Measurements from ENCODE around the gene NDUFA8.
A peak's percentile ranks its signal among the peaks of the same experiment; 100 is the strongest.

Gene NDUFA8

DNA sequence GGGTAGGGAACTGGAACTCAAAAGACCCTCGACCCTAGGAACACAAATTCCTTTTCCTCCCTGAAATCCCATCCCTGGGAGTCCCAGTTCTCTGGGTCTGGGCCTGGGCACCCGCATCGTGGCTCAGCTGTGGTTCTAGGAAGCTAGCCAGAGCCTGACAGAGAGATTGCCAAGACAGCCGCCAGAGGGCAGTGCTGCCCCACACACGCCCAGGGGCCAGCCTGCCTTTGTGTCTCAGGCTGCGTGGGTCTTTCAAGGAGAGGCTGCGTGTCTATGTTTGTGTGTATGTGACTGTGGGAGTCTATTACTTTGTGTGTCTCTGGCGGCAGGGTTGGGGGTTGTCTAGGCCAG is 34.4 kb downstream of the NDUFA8 start:
- H3K4me3 ChIP-seq (ENCODE audit: control insufficient read depth, low read depth, low read length): no peak overlapping the region
- TF ChIP-seq, protein P1, sequence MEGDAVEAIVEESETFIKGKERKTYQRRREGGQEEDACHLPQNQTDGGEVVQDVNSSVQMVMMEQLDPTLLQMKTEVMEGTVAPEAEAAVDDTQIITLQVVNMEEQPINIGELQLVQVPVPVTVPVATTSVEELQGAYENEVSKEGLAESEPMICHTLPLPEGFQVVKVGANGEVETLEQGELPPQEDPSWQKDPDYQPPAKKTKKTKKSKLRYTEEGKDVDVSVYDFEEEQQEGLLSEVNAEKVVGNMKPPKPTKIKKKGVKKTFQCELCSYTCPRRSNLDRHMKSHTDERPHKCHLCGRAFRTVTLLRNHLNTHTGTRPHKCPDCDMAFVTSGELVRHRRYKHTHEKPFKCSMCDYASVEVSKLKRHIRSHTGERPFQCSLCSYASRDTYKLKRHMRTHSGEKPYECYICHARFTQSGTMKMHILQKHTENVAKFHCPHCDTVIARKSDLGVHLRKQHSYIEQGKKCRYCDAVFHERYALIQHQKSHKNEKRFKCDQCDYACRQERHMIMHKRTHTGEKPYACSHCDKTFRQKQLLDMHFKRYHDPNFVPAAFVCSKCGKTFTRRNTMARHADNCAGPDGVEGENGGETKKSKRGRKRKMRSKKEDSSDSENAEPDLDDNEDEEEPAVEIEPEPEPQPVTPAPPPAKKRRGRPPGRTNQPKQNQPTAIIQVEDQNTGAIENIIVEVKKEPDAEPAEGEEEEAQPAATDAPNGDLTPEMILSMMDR (IDR thresholded peaks at IDR 0.05; ENCODE audit: control insufficient read depth, insufficient read depth, low read depth, low read length, missing control alignments): peak; percentile 98
- peak; percentile 20 for DNase-seq (ENCODE audit: low read depth)

- TF ChIP-seq, protein P1 (IDR thresholded peaks at IDR 0.05; ENCODE audit: control insufficient read depth, insufficient read depth, low read depth, low read length, missing control alignments): no peak
- no peak overlapping the region for H3K4me3 ChIP-seq (ENCODE audit: control insufficient read depth, low read depth, low read length)
- DNase-seq (ENCODE audit: low read depth): no peak
These were observed 35.1 kb downstream of the NDUFA8 start for GRCh38 chr9:122124528-122124927.

GRCh38 chr9:122124048-122124447 is 35.5 kb downstream of the NDUFA8 start:
- TF ChIP-seq, protein P1 (IDR thresholded peaks at IDR 0.05; ENCODE audit: control insufficient read depth, insufficient read depth, low read depth, low read length, missing control alignments): no peak
- no peak overlapping the region for H3K4me3 ChIP-seq (ENCODE audit: control insufficient read depth, low read depth, low read length)
- DNase-seq (ENCODE audit: low read depth): no peak

DNA sequence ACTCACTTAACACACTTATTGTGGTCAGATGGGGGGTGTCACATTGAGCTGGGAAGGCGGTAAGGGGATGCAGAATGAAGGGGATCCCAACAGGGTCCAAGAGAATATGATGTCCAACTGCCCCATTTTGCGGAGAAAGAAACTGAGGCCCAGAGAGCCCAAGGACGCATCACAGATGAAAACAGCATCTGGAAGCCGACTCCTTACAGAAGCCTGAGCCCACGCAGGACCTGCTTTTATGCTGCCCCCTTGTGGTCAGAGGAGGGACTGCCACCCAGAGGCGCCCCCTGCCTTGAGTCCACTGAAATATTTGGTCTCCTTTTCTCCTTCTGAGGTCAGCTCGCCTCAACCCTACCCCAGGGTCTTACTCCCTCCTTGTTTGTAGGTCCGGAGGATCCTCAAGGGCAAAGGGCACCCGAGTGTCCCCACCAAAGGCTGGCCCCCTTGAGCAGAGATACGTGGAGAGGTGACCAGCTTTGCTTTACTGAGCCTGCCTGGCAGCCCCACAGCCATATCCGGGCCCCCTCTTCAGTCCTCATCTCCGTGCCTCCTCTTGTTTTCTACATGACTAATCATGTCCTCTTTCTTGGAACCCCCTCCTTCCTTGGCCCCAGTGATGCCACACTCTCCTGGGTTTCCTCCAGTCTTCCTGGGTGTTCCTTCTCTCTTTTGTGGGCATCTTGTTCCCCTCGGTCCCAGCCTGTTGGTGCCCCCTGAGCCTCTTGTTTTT is 36.5 kb downstream of the NDUFA8 start:
- H3K4me3 ChIP-seq (ENCODE audit: control insufficient read depth, low read depth, low read length): no peak overlapping the region
- peak; percentile 16 for DNase-seq (ENCODE audit: low read depth)
- TF ChIP-seq, protein P1 (IDR thresholded peaks at IDR 0.05; ENCODE audit: control insufficient read depth, insufficient read depth, low read depth, low read length, missing control alignments): peak; percentile 99

- DNase-seq (ENCODE audit: low read depth): no peak
- TF ChIP-seq, protein P1 (IDR thresholded peaks at IDR 0.05; ENCODE audit: control insufficient read depth, insufficient read depth, low read depth, low read length, missing control alignments): no peak
- H3K4me3 ChIP-seq (ENCODE audit: control insufficient read depth, low read depth, low read length): no peak overlapping the region
These were observed 37.1 kb downstream of the NDUFA8 start for GRCh38 chr9:122122468-122122867.

DNA sequence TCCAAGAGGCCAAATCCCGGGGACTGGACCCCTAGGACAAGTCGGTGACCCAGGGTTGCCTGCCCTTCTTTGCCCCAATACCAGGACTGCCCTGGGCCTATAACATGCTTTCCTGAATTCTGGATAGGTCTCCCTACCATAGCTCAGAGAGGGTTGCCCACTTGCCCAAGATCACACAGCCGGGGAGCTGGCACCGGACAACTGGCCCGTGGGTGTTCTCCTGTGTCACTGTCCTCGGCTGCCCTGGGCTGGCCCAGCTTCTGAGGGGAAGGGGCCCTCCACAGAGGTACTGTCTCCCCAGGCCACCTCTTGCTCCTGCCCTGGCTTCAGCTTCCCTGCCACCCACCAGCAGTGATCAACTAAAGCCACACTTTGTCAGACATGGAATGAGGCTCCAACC is 37.6 kb downstream of the NDUFA8 start:
- TF ChIP-seq, protein P1 (IDR thresholded peaks at IDR 0.05; ENCODE audit: control insufficient read depth, insufficient read depth, low read depth, low read length, missing control alignments): no peak
- no peak overlapping the region for H3K4me3 ChIP-seq (ENCODE audit: control insufficient read depth, low read depth, low read length)
- DNase-seq (ENCODE audit: low read depth): no peak

Data from AG09309 (cell line).